GM12878 (cell line): ENCODE data around the gene VEGFB. TPM values are rescaled to one million over a fixed set of nuclear protein-coding genes. Genes with fewer than 3 reads are reported as not detected.
A peak's percentile ranks its signal among the peaks of the same experiment; 100 is the strongest.

Source experiments
- BMI1 ChIP-seq: fragments of 450-650 bp; IDR thresholded peaks from 2 replicates; pipeline ENCODE4 v1.6.1; 2016; ENCODE audit warnings: mild to moderate bottlenecking, moderate library complexity, borderline replicate concordance
- CHD1 ChIP-seq: IDR thresholded peaks from 2 replicates; pipeline ENCODE4 v1.6.1; 2012; ENCODE audit warnings: low read depth, low read length, improper control_type of control experiment
- CHD4 ChIP-seq: fragments of 200-600 bp; sonication (generic); IDR thresholded peaks from 2 replicates; pipeline ENCODE4 v1.6.1; 2016; ENCODE audit warnings: mild to moderate bottlenecking
- EED ChIP-seq: sonication (generic); IDR thresholded peaks from 2 replicates; pipeline ENCODE4 v1.6.1; 2016; ENCODE audit warnings: antibody characterized with exemption, low read depth
- HDGF ChIP-seq: fragments of 450-650 bp; IDR thresholded peaks from 2 replicates; pipeline ENCODE4 v1.6.1; 2016; ENCODE audit warnings: antibody characterized with exemption
- HSF1 ChIP-seq: fragments of 150-350 bp; IDR thresholded peaks from 2 replicates; pipeline ENCODE4 v1.6.1; 2014; ENCODE audit warnings: mild to moderate bottlenecking, low read depth, low read length
- IRF4 ChIP-seq: IDR thresholded peaks from 2 replicates; pipeline ENCODE4 v1.6.1; 2011; ENCODE audit warnings: low read depth, low read length
- LARP7 ChIP-seq: fragments of 450-650 bp; IDR thresholded peaks from 2 replicates; pipeline ENCODE4 v1.6.1; 2017; ENCODE audit warnings: mild to moderate bottlenecking
- NR2C1 ChIP-seq: fragments of 450-650 bp; IDR thresholded peaks from 2 replicates; pipeline ENCODE4 v1.6.1; 2017; ENCODE audit warnings: antibody characterized with exemption, mild to moderate bottlenecking, moderate library complexity
- NR2F1 ChIP-seq: fragments of 450-650 bp; conservative IDR thresholded peaks from 2 replicates; pipeline ENCODE4 v1.6.1; 2017; ENCODE audit warnings: mild to moderate bottlenecking
- PBX3 ChIP-seq: IDR thresholded peaks from 2 replicates; pipeline ENCODE4 v1.6.1; 2011; ENCODE audit warnings: mild to moderate bottlenecking, low read depth, low read length, moderate library complexity; ENCODE audit not compliant: insufficient replicate concordance
- POLR2AphosphoS5 ChIP-seq: IDR thresholded peaks from 2 replicates; pipeline ENCODE4 v1.6.1; 2011; ENCODE audit warnings: mild to moderate bottlenecking, low read length, inconsistent platforms
- POU2F2 ChIP-seq: IDR thresholded peaks from 3 replicates; pipeline ENCODE4 v1.6.1; 2011; ENCODE audit warnings: low read depth, mild to moderate bottlenecking, low read length, borderline replicate concordance
- RELA ChIP-seq: fragments of 450-650 bp; IDR thresholded peaks from 2 replicates; pipeline ENCODE4 v1.8.0; 2014; ENCODE audit warnings: borderline replicate concordance; ENCODE audit not compliant: partially characterized antibody
- RELB ChIP-seq: fragments of 450-650 bp; IDR thresholded peaks from 2 replicates; pipeline ENCODE4 v1.6.1; 2017; ENCODE audit warnings: low read depth, mild to moderate bottlenecking, moderate library complexity
- RUNX3 ChIP-seq: IDR thresholded peaks from 2 replicates; pipeline ENCODE4 v1.6.1; 2012; ENCODE audit warnings: low read length, inconsistent platforms
- SMARCA5 ChIP-seq: fragments of 450-650 bp; IDR thresholded peaks from 2 replicates; pipeline ENCODE4 v1.6.1; 2017; ENCODE audit warnings: mild to moderate bottlenecking
- SPI1 ChIP-seq: IDR thresholded peaks from 2 replicates; pipeline ENCODE4 v1.6.1; 2011; ENCODE audit warnings: low read depth, mild to moderate bottlenecking, low read length, moderate library complexity, borderline replicate concordance; ENCODE audit not compliant: insufficient read depth
- STAT1 ChIP-seq: fragments of 450-650 bp; conservative IDR thresholded peaks from 2 replicates; pipeline ENCODE4 v1.6.1; 2014; ENCODE audit warnings: antibody characterized with exemption, mild to moderate bottlenecking
- TCF12 ChIP-seq: IDR thresholded peaks from 2 replicates; pipeline ENCODE4 v1.6.1; 2011; ENCODE audit warnings: low read depth, mild to moderate bottlenecking, low read length
- YY1 ChIP-seq: IDR thresholded peaks from 2 replicates; pipeline ENCODE4 v1.6.1; 2011; ENCODE audit warnings: low read depth, mild to moderate bottlenecking, low read length
- ZBTB40 ChIP-seq: fragments of 450-650 bp; IDR thresholded peaks from 2 replicates; pipeline ENCODE4 v1.6.1; 2016; ENCODE audit warnings: mild to moderate bottlenecking, moderate library complexity, borderline replicate concordance
- ZNF217 ChIP-seq: fragments of 450-650 bp; IDR thresholded peaks from 2 replicates; pipeline ENCODE4 v1.6.1; 2017; ENCODE audit warnings: antibody characterized with exemption, mild to moderate bottlenecking
- polyA plus RNA-seq, 11 experiments: library from polyadenylated mRNA; depleted of rRNA in 4 of 11; unstranded in 6 of 11; stranded (reverse) in 5 of 11; fragments of >200 nt; fragmentation: Nextera tagmentation in 4 of 11; fragmentation: Illumina TruSeq in 1 of 11; extraction: Ambion mirVana in 4 of 11; extraction: Trizol in 1 of 11; gene quantifications; 1 replicate in 1 of 11; 2 replicates in 10 of 11; pipeline versions ENCODE4 v1.2.1 to v1.2.3, GENCODE V29; 2011 to 2016; ENCODE audit warnings: inconsistent platforms in 2 of 11, missing spikeins in 2 of 11, low read depth in 1 of 11
- total RNA-seq, 4 experiments: library from RNA; depleted of rRNA in 3 of 4; stranded (reverse); fragments of >200 nt in 3 of 4; fragmentation: Illumina TruSeq in 1 of 4; extraction: Trizol in 1 of 4; gene quantifications; 2 replicates each; pipeline versions ENCODE4 v1.2.1 to v1.2.3, GENCODE V29; 2013 to 2021

Gene VEGFB
- total and polyA plus RNA-seq, 10 of the 15 experiments (the other 5 are each of a cell fraction or from before 2014, with no cell fraction given): 7.0 to 75.8 (median 20.3) TPM

- TF ChIP-seq ZBTB40 (peak; percentile 92), RELA (peak; percentile 89), CHD1 (peak; percentile 44; the same call in 1 of the 2 replicates), HDGF (peak; percentile 10; the same call in 1 of the 2 replicates), POU2F2 (peak; percentile 69; the same call in 1 of the 3 replicates), PBX3 (no peak), ZNF217 (no peak), SPI1 (0 out of 2 replicates have a peak, but pooled peaks have one; percentile 5), TCF12 (peak; percentile 34; the same call in 1 of the 2 replicates), YY1 (peak; percentile 77), LARP7 (peak; percentile 60), EED (0 out of 2 replicates have a peak, but pooled peaks have one; percentile 7), IRF4 (0 out of 2 replicates have a peak, but pooled peaks have one; percentile 32), BMI1 (no peak), NR2C1 (peak; percentile 74), POLR2AphosphoS5 (peak; percentile 95), RUNX3 (no peak), HSF1 (0 out of 2 replicates have a peak, but pooled peaks have one; percentile 9), RELB (peak; percentile 59; the same call in 1 of the 2 replicates), NR2F1 (peak; percentile 92), CHD4 (no peak), SMARCA5 (peak; percentile 72), STAT1 (0 out of 2 replicates have a peak, but pooled peaks have one; percentile 43)
Observed at GRCh38 chr11:64240435-64241240, 6.3 kb downstream of the VEGFB start, which contains the start of gene FKBP2 (continued).
